AG08396 (cell line): Measurements from ENCODE around the gene HLA-DPA1.
A peak's percentile ranks its signal among the peaks of the same experiment; 100 is the strongest.
"Not testable (repeated sequence)": the region's sequence is repeated elsewhere in the genome, so short reads cannot be mapped to it uniquely, and the experiment has no call there.

Experiments used
- DNase-seq: peaks from one replicate; pipeline ENCODE4 v3.0.0; 2012; ENCODE audit warnings: low spot score, mixed read lengths

HLA-DPA1 gene

GRCh38 chr6:33073431-33073871 is at the start of gene HLA-DPA1:
Gene HLA-DPA1, minus strand, starts transcription at chr6:33073649.
- peak; percentile 64 for DNase-seq

GRCh38 chr6:33123181-33123580 is 49.7 kb upstream of the HLA-DPA1 start:
- DNase-seq = no peak

GRCh38 chr6:33120001-33120400 is 46.6 kb upstream of the HLA-DPA1 start:
- DNase-seq = no peak

GRCh38 chr6:33118525-33119123 is 45.2 kb upstream of the HLA-DPA1 start:
- DNase-seq = peak; percentile 39

- DNase-seq = no peak
These were observed 44.4 kb upstream of the HLA-DPA1 start for GRCh38 chr6:33117811-33118277.

DNA sequence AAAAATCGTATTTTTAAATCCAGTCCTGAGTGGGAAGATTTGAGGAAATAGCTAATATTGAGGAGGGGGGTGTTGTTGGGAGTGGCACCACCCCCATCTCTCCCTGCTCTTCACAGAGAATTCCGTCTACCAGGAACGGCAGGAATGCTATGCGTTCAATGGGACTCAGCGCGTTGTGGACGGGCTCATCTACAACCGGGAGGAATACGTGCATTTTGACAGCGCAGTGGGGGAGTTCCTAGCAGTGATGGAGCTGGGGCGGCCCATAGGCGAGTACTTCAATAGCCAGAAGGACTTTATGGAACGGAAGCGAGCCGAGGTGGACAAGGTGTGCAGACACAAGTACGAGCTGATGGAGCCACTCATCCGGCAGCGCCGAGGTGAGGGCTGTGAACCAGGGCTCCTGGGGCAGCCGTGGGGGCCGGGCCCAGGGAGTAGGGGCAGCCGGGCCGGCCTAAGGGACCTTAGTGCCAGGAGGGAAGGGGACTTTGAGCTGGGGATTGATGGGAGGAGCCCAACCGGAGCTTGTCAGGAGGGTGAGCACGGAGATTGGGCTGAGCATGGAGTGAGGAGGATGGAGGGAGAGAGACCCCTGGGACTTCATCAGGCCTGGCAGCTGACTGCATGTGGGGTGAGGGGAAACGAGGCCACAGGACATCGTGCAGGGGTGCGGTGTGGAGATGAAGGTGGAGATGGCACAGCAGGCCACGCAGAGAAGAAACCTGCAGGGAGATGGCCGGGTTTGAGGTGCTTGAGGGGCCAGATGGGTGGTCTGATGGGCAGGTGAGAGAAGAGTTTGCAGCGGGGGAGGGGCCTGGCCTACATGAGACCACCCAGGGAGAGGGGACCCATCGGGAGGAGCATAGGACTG is 43.6 kb upstream of the HLA-DPA1 start:
- no peak for DNase-seq

DNA sequence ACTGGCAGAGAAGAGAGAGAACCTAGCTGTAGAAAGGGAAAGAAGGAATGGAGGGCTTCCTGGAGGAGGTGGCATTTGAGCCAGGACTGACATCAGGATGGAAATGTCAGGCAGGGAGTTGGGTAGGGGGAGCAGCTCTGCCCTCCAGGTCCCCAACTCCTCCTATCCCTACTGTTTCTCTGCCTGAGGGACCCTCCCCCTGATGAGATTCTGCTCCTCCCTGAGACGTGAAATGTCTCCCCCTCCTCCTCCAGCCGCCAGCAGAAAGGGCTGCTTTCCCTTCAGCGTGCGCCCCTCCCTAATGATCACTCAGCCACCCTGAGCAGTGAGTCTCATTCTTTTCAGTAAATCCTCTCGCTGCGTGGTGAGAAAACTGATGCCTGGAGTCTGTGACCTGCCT is 43.0 kb upstream of the HLA-DPA1 start:
- no peak for DNase-seq

DNA sequence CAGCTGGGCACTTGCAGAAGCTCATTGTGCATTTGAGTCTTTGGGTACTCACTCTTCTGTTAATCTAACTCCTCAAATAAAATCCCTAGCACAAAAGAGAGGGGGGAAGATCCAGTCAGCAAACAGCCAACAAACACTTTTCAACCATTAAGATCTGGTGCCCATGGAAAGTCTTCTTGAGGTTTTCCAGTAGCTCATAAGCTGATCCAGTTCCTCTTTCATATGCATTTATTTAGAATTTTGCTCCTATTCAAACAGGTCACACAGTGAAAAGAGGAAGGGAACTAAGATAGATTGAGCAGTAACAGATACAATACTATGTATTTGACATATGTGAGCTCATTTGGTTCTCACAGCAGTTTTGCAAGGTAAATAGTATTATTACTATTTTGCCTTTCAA is 41.0 kb upstream of the HLA-DPA1 start:
- no peak for DNase-seq

DNA sequence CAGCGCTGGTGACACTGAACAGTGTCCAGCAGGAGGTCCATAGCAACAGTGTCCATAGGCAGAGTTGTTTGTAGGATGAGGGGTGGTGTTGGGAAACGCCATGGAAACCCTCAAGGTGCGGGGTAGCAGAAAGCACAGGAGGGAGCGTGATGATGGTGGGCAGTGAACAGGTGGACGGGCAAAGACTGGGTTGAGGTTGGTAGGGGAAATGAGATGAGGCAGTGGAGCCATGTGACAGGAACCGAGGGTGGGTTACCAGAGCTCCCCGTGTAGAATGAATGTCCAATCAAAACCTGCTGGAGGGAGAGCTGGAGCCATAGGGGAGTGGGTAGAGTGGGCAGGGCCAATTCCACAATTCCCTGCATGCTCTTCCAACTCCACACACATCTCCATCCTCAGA is 40.3 kb upstream of the HLA-DPA1 start:
- no peak for DNase-seq

GRCh38 chr6:33112148-33112547 is 38.7 kb upstream of the HLA-DPA1 start:
- peak; percentile 85 for DNase-seq

DNA sequence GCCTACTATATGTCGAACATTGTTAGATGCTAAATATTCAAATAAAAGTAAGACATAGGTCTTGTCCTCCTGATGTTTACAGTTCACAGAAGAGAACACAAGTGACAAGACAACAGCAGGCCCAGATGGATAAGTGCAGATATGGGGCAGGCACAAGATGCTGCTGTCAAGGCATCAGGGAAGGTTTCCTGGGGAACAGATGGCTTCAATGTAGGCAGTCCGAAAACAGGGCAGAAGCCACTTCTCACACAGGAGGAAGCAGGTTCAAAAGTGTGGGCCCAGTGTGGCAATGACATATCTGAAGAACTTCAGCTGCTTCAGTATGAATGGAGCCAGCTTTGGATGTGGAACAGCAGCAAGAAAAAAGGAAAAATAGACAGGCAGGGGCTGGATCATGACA is 34.9 kb upstream of the HLA-DPA1 start:
- DNase-seq = no peak

- no peak for DNase-seq
These were observed 34.2 kb upstream of the HLA-DPA1 start for GRCh38 chr6:33107641-33108040.

GRCh38 chr6:33105916-33106871 is 32.7 kb upstream of the HLA-DPA1 start:
- no peak for DNase-seq

GRCh38 chr6:33105386-33105785 is 31.9 kb upstream of the HLA-DPA1 start:
- no peak for DNase-seq

DNA sequence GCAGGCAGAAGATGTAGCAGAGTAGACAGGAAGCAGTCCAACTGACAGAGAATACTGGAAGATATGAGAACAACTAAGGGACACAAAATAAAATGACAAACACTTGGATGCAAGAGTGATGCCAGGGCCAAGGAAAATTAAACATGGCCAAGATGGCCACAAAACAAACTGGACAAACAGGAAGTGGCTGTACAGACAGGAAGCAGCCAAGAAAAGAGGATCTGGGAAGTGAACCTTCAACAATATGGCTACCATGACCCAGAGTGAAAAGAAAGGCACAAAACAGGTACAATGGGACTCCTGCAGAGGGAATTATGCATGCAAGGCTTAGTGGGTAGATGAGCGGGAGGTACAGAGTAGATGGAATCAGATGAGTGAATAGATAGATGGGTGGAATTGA is 31.4 kb upstream of the HLA-DPA1 start:
- DNase-seq = no peak

- no peak for DNase-seq
These were observed 30.3 kb upstream of the HLA-DPA1 start for GRCh38 chr6:33103776-33104175.

GRCh38 chr6:33101121-33101737 is 27.8 kb upstream of the HLA-DPA1 start:
- not testable (repeated sequence) for DNase-seq

- no peak for DNase-seq
These were observed 22.2 kb upstream of the HLA-DPA1 start for GRCh38 chr6:33095681-33096080.

- no peak for DNase-seq
These were observed 20.4 kb upstream of the HLA-DPA1 start for GRCh38 chr6:33093855-33094254.

- DNase-seq = no peak
These were observed 18.9 kb upstream of the HLA-DPA1 start for GRCh38 chr6:33092385-33092784.

DNA sequence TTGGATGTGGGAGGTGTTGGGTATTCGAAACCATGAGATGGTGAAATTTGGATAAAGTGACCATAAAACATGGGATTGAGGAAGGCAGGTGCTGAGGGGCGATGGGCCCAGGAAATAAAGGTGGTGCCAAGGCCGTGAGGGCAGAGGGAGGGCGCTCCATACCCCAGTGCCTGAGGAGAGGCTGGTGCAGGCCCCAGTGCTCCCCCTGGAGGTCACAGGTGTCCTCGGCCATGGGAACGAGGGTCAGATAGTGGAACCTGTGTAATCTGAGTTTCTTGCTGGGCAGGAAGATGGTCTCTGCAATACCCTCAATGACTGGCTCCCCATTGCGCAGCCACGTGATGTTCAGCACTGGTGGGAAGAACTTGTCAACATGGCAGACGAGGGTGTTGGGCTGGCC is 18.5 kb upstream of the HLA-DPA1 start:
- DNase-seq = peak; percentile 26
